Stromal cell of bone marrow (primary cell): Measurements from ENCODE around the gene EPN2.

ENCODE experiments used
- DNase-seq: peaks from one replicate; pipeline ENCODE4 v3.0.0-alpha.2; 2012; ENCODE audit warnings: low read depth

Gene EPN2

DNA sequence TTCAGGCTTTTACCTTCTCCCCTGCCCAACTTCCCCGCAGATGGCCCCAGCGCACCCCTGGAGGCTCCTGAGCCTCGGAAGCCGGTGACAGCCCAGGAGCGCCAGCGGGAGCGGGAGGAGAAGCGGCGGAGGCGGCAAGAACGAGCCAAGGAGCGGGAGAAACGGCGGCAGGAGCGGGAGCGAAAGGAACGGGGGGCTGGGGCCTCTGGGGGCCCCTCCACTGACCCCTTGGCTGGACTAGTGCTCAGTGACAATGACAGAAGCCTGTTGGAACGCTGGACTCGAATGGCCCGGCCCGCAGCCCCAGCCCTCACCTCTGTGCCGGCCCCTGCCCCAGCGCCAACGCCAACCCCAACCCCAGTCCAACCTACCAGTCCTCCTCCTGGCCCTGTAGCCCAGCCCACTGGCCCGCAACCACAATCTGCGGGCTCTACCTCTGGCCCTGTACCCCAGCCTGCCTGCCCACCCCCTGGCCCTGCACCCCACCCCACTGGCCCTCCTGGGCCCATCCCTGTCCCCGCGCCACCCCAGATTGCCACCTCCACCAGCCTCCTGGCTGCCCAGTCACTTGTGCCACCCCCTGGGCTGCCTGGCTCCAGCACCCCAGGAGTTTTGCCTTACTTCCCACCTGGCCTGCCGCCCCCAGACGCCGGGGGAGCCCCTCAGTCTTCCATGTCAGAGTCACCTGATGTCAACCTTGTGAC lies 144.7 kb downstream of the EPN2 start:
- no peak for DNase-seq

GRCh38 chr17:19382531-19383444 lies 145.6 kb downstream of the EPN2 start:
- DNase-seq, result no peak

- DNase-seq, result no peak
Observed at GRCh38 chr17:19383681-19384470, 146.7 kb downstream of the EPN2 start.

DNA sequence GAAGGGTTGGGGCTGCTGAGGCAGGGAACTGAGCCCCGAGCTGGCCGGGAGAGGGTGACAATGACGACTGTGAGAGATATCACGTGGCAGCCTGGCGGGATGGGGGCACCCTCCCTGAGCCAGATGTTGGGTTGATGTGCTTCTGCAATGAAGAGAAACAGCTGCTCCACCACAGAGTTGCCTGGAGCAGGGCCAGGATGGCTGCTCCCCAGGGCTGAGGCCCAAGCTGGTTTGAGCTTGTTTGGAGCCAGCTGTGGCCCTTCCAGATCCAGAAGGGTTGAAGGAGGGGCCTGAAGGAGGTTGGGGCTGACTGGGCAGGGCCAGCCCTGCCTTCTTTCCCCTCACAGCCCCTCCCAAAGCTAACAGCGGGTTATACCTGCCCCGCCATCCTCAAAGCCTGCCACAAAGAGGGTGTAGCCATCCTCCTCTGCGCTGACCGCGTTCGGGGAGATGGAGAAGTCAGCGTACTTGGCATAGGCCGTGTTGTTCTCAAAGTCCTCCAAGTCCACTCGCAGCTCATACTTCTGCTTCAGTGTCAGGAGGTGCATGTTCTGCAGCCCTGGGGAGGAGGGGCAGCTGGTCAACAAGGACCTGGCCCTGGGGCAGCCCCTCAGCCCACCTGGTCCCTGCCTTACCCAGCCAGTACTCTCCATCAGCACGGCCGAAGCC lies 147.7 kb downstream of the EPN2 start:
- DNase-seq, result no peak

- DNase-seq, result no peak
Observed at GRCh38 chr17:19385521-19385983, 148.4 kb downstream of the EPN2 start.
